RWPE2 (cell line): Measurements from ENCODE around the gene LYPD3.
A peak's percentile ranks its signal among the peaks of the same experiment; 100 is the strongest.

Experiments used
- ATAC-seq: fragments of 200-7000 bp; cut with Tn5 transposase; 3 replicates; pipeline ENCODE4 v1.9.1; 2021; ENCODE audit warnings: low read depth
- DNase-seq: peaks from one replicate; pipeline ENCODE4 v3.0.0-alpha.2; 2020; ENCODE audit warnings: low spot score
- H3K27ac ChIP-seq: fragments of 450-650 bp; 2 replicates; pipeline ENCODE4 v1.5.1; 2017; ENCODE audit warnings: mild to moderate bottlenecking; ENCODE audit not compliant: poor library complexity, severe bottlenecking
- H3K27me3 ChIP-seq: fragments of 250-450 bp; sonication (Bioruptor Pico); 2 replicates; pipeline ENCODE4 v1.5.1; 2021; ENCODE audit warnings: mild to moderate bottlenecking, moderate library complexity; ENCODE audit not compliant: insufficient read depth, poor library complexity, severe bottlenecking
- H3K36me3 ChIP-seq: fragments of 250-450 bp; sonication (Bioruptor Pico); 2 replicates; pipeline ENCODE4 v1.5.1; 2020; ENCODE audit warnings: low read depth, mild to moderate bottlenecking, moderate library complexity
- H3K4me1 ChIP-seq: fragments of 250-450 bp; sonication (Bioruptor Pico); 2 replicates; pipeline ENCODE4 v1.5.1; 2021; ENCODE audit warnings: mild to moderate bottlenecking, moderate library complexity; ENCODE audit not compliant: insufficient read depth, poor library complexity, severe bottlenecking
- H3K4me3 ChIP-seq: fragments of 250-450 bp; sonication (Bioruptor Pico); 2 replicates; pipeline ENCODE4 v1.5.1; 2021; ENCODE audit warnings: mild to moderate bottlenecking, moderate library complexity; ENCODE audit not compliant: severe bottlenecking
- H3K9me3 ChIP-seq: fragments of 250-450 bp; sonication (Bioruptor Pico); 2 replicates; pipeline ENCODE4 v1.5.1; 2021; ENCODE audit warnings: mild to moderate bottlenecking, moderate library complexity; ENCODE audit not compliant: severe bottlenecking
- CTCF ChIP-seq: fragments of 450-650 bp; IDR thresholded peaks from one replicate; pipeline ENCODE4 v1.5.1; 2017; ENCODE audit warnings: mild to moderate bottlenecking, moderate library complexity; ENCODE audit not compliant: poor library complexity, severe bottlenecking

The LYPD3 gene

GRCh38 chr19:43462785-43463380 is 2.5 kb downstream of the LYPD3 start:
- ATAC-seq (no peak), DNase-seq (no peak)
- no peak for TF ChIP-seq CTCF
- H3K4me1 ChIP-seq, result peaks cover 14% of the 10 kb centered on the region
- H3K27me3 ChIP-seq, result no peaks in the 10 kb centered on the region
- H3K36me3 ChIP-seq, result no peaks in the 10 kb centered on the region
- H3K4me3 ChIP-seq, result peak overlapping the region; percentile 52
- peak overlapping the region; percentile 43 for H3K27ac ChIP-seq
- no peaks in the 10 kb centered on the region for H3K9me3 ChIP-seq

DNA sequence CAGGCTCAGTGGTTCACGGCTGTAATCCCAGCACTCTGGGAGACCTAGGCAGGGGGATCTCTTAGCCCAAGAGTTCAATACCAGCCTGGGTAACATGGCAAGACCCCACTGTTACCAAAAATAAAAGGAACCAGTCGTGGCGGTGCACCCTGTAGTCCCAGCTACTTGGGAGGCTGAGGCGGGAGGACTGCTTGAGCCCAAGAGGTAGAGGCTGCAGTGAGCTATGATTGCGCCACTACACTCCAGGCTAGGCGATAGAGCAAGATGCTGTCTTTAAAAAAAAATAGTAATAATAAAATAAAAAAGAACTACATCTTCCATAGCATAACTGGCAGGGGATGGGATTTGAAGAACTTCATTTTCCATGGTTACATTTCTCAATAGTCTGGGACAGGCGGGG is 3.0 kb downstream of the LYPD3 start:
- DNase-seq (no peak), ATAC-seq (no peak)
- Histone ChIP-seq H3K4me1 (peaks cover 13% of the 10 kb centered on the region), H3K36me3 (no peaks in the 10 kb centered on the region), H3K9me3 (no peaks in the 10 kb centered on the region), H3K27me3 (no peaks in the 10 kb centered on the region), H3K27ac (no peak overlapping the region), H3K4me3 (no peak overlapping the region)
- no peak for TF ChIP-seq CTCF

DNA sequence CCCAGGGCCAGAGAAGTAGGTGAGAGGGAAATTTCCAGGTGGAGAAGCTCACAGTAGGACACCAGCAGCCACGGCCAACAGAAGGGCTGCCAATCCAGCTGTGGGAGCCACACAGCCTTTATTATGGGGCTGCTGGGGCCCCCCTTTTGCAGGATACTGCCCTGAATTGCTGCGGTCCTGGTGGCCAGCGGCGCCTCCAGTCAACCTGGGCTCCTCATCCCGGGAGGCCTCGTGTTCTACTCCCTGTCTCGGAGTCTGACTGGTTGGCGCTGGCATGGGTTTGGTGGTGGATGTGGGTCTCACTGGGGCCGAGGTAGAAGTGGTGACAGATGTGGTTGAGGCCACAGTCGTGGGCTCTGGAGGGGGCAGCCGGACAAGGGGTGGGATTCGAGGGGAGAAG is 4.1 kb downstream of the LYPD3 start:
- no peak overlapping the region for H3K27ac ChIP-seq
- DNase-seq, result no peak
- H3K36me3 ChIP-seq, result no peaks in the 10 kb centered on the region
- no peak for TF ChIP-seq CTCF
- no peaks in the 10 kb centered on the region for H3K27me3 ChIP-seq
- no peak for ATAC-seq
- no peaks in the 10 kb centered on the region for H3K9me3 ChIP-seq
- peaks cover 13% of the 10 kb centered on the region for H3K4me1 ChIP-seq
- no peak overlapping the region for H3K4me3 ChIP-seq

DNA sequence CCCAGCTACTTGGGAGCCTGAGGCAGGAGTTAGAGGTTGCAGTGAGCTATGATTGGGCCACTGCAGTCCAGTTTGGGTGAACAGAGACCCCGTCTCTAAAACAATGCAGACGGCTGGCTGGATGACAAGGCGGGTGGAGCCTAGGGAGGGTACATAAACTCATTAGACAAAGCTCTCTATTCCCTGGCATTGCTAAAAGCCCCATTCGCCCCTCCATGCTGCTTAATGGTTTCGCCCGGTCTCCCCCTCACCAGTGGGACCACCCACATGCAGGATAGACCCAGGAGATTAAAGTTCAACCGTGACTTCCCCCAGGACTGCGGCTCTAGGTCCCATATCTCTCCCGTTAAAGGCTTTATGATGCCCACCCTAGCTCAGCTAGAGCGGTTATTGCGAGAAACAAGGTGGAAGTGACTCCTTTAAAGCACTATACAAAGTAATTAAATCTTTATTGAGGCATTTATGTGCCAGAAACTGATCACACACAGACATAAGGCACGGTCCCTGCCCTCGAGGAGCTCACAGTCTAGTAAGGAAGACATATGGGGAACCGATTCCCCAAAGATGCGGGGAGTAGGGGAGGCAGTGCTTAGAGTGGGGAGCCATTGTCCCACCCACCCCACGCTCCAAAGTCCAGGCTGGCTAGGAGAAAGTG is 4.9 kb downstream of the LYPD3 start:
- H3K27me3 ChIP-seq, result no peaks in the 10 kb centered on the region
- TF ChIP-seq CTCF, result no peak
- ATAC-seq (no peak), DNase-seq (no peak)
- H3K36me3 ChIP-seq, result no peaks in the 10 kb centered on the region
- H3K27ac ChIP-seq, result no peak overlapping the region
- H3K4me1 ChIP-seq, result peaks cover 7% of the 10 kb centered on the region
- no peak overlapping the region for H3K4me3 ChIP-seq
- H3K9me3 ChIP-seq, result no peaks in the 10 kb centered on the region

DNA sequence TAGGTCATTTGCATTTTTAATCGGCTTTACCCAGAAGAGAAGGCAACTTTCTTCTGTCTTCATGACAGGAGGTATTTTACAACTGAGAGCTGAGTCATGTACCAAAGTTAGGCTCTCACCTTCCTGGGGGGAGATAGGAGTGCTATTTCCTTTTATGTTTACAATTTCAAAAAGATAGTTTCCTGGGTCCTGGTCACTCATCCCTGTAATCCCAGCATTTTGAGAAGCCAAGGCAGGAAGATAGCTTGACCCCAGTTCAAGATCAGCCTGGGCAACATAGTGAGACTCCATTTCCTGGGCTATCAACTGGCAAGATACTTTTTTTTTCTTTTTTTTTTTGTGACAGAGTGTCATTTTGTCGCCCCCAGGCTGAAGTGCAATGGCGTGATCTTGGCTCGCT is 7.6 kb downstream of the LYPD3 start:
- no peak for TF ChIP-seq CTCF
- no peak overlapping the region for H3K27ac ChIP-seq
- ATAC-seq (no peak), DNase-seq (no peak)
- no peaks in the 10 kb centered on the region for H3K9me3 ChIP-seq
- no peaks in the 10 kb centered on the region for H3K36me3 ChIP-seq
- H3K27me3 ChIP-seq, result no peaks in the 10 kb centered on the region
- H3K4me1 ChIP-seq, result peaks cover 4% of the 10 kb centered on the region
- no peak overlapping the region for H3K4me3 ChIP-seq
